WTC11 (cell line): ENCODE measurements around the gene GNAL. TPM values are rescaled to one million over a fixed set of nuclear protein-coding genes. Genes with fewer than 3 reads are reported as not detected.

ENCODE experiments used
- ATAC-seq: fragments of 200-7000 bp; cut with Tn5 transposase; 2 replicates; pipeline ENCODE4 v1.10.0; 2021; ENCODE audit warnings: mild to moderate bottlenecking, moderate library complexity
- CTCF ChIA-PET: fragments of 300-600 bp; sonication (Branson Sonifier 250); formaldehyde crosslinking; loops from one replicate; lab custom pipeline; 2021; ENCODE audit warnings: antibody characterized with exemption; lab: Charles Lee
- POLR2A ChIA-PET: fragments of 350-600 bp; sonication (Branson Sonifier 250); formaldehyde crosslinking; loops from one replicate; lab custom pipeline; 2021; ENCODE audit warnings: antibody characterized with exemption; lab: Charles Lee
- DNase-seq: peaks from one replicate; pipeline ENCODE4 v3.0.0; 2021; ENCODE audit warnings: low spot score
- H3K27ac Mint-ChIP-seq: 2 replicates; pipeline ENCODE4 v1.8.0; 2021; ENCODE audit warnings: mixed read lengths
- H3K27me3 Mint-ChIP-seq: 2 replicates; pipeline ENCODE4 v1.8.0; 2021; ENCODE audit warnings: low read depth, mild to moderate bottlenecking, moderate library complexity, mixed read lengths
- H3K36me3 Mint-ChIP-seq: 2 replicates; pipeline ENCODE4 v1.8.0; 2021; ENCODE audit warnings: mixed read lengths
- H3K4me1 Mint-ChIP-seq: 2 replicates; pipeline ENCODE4 v1.8.0; 2022; ENCODE audit warnings: mixed read lengths
- H3K4me3 Mint-ChIP-seq: 2 replicates; pipeline ENCODE4 v1.8.0; 2021; ENCODE audit warnings: mild to moderate bottlenecking, moderate library complexity, mixed read lengths
- H3K9me3 Mint-ChIP-seq: 2 replicates; pipeline ENCODE4 v1.8.0; 2021; ENCODE audit warnings: mixed read lengths
- CREM ChIP-seq: sonication (generic); formaldehyde crosslinking; IDR thresholded peaks from 2 replicates; pipeline ENCODE4 v1.8.1; 2022; ENCODE audit warnings: mild to moderate bottlenecking, missing genetic modification reagents, moderate library complexity
- FOXJ3 ChIP-seq: sonication (generic); formaldehyde crosslinking; IDR thresholded peaks from 2 replicates; pipeline ENCODE4 v1.9.0; 2021; ENCODE audit warnings: missing genetic modification reagents, mild to moderate bottlenecking, borderline replicate concordance
- JAZF1 ChIP-seq: fragments of 250-450 bp; sonication (Bioruptor Pico); IDR thresholded peaks from 2 replicates; pipeline ENCODE4 v1.9.0; 2021; ENCODE audit warnings: moderate library complexity, mild to moderate bottlenecking, inconsistent platforms
- SMAD3 ChIP-seq: sonication (generic); formaldehyde crosslinking; IDR thresholded peaks from 2 replicates; pipeline ENCODE4 v1.8.0; 2022; ENCODE audit warnings: missing genetic modification reagents, mild to moderate bottlenecking, borderline replicate concordance
- TEAD4 ChIP-seq: sonication (generic); formaldehyde crosslinking; IDR thresholded peaks from 2 replicates; pipeline ENCODE4 v1.8.0; 2022; ENCODE audit warnings: mild to moderate bottlenecking, missing genetic modification reagents
- ZBTB21 ChIP-seq: sonication (generic); formaldehyde crosslinking; IDR thresholded peaks from 2 replicates; pipeline ENCODE4 v1.8.1; 2023; ENCODE audit warnings: mild to moderate bottlenecking, missing genetic modification reagents, borderline replicate concordance
- ZNF121 ChIP-seq: sonication (generic); formaldehyde crosslinking; IDR thresholded peaks from 2 replicates; pipeline ENCODE4 v1.8.0; 2023; ENCODE audit warnings: missing genetic modification reagents
- ZNF263 ChIP-seq: sonication (generic); formaldehyde crosslinking; IDR thresholded peaks from 2 replicates; pipeline ENCODE4 v1.8.1; 2022; ENCODE audit warnings: low read depth, mild to moderate bottlenecking, moderate library complexity, missing genetic modification reagents
- ZNF671 ChIP-seq: fragments of 250-450 bp; sonication (Bioruptor Pico); IDR thresholded peaks from 2 replicates; pipeline ENCODE4 v1.8.0; 2021; ENCODE audit warnings: mild to moderate bottlenecking
- total RNA-seq: library from RNA; stranded (reverse); gene quantifications from 3 replicates; pipeline ENCODE4 v1.2.3, GENCODE V29; 2021
- TF ChIP-seq, protein P1 (sequence below): sonication (generic); formaldehyde crosslinking; conservative IDR thresholded peaks from 2 replicates; pipeline ENCODE4 v1.8.1; 2022; ENCODE audit warnings: mild to moderate bottlenecking, missing genetic modification reagents
- TF ChIP-seq, protein P2 (sequence below): fragments of 200-600 bp; IDR thresholded peaks from 2 replicates; pipeline ENCODE4 v1.8.0; 2022; ENCODE audit warnings: antibody characterized with exemption
- TF ChIP-seq, protein P3 (sequence below): sonication (generic); formaldehyde crosslinking; IDR thresholded peaks from 2 replicates; pipeline ENCODE4 v1.8.1; 2023; ENCODE audit warnings: mild to moderate bottlenecking, missing genetic modification reagents, borderline replicate concordance
- TF ChIP-seq, protein P4 (sequence below): sonication (generic); formaldehyde crosslinking; IDR thresholded peaks from 2 replicates; pipeline ENCODE4 v1.8.0; 2022; ENCODE audit warnings: mild to moderate bottlenecking, missing genetic modification reagents
- TF ChIP-seq, protein P5 (sequence below): sonication (generic); formaldehyde crosslinking; IDR thresholded peaks from 2 replicates; pipeline ENCODE4 v1.8.1; 2022; ENCODE audit warnings: mild to moderate bottlenecking, missing genetic modification reagents, moderate library complexity, borderline replicate concordance
- TF ChIP-seq, protein P6 (sequence below): sonication (generic); formaldehyde crosslinking; IDR thresholded peaks from 2 replicates; pipeline ENCODE4 v1.8.1; 2022; ENCODE audit warnings: low read depth, mild to moderate bottlenecking, moderate library complexity, missing genetic modification reagents, borderline replicate concordance
- TF ChIP-seq, protein P7 (sequence below): sonication (generic); formaldehyde crosslinking; IDR thresholded peaks from 2 replicates; pipeline ENCODE4 v1.8.0; 2022; ENCODE audit warnings: missing genetic modification reagents

GNAL gene
- total RNA-seq, 1 experiment from 2014 or later: 22.3 TPM

DNA sequence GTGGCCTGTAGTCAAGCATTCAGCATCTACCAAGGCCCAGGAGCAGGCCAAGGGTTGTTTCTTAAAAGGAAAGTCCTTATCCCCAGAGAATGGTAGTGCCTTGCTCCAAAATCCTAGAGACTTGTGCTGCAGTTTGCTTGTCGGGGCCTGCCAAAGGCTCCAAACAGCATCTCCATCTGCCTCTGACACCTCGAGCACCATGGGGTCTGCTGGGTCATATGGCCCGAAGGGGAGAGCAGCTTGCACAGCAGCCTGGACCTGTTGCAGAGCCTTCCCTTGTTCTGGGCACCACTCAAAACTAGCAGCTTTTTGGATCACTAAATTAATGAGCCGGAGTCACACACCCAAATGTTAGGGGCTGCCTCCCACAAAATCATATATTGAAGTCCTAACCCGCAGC is 35.7 kb downstream of the GNAL start:
- POLR2A ChIA-PET: no interaction called here
- TF ChIP-seq, protein P1, sequence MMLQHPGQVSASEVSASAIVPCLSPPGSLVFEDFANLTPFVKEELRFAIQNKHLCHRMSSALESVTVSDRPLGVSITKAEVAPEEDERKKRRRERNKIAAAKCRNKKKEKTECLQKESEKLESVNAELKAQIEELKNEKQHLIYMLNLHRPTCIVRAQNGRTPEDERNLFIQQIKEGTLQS (CRISPR knock-in tag): no peak
- TF ChIP-seq CREM (CRISPR knock-in tag) (no peak), JAZF1 (CRISPR knock-in tag) (no peak), ZBTB21 (no peak), TEAD4 (CRISPR knock-in tag) (no peak)
- TF ChIP-seq, protein P2, sequence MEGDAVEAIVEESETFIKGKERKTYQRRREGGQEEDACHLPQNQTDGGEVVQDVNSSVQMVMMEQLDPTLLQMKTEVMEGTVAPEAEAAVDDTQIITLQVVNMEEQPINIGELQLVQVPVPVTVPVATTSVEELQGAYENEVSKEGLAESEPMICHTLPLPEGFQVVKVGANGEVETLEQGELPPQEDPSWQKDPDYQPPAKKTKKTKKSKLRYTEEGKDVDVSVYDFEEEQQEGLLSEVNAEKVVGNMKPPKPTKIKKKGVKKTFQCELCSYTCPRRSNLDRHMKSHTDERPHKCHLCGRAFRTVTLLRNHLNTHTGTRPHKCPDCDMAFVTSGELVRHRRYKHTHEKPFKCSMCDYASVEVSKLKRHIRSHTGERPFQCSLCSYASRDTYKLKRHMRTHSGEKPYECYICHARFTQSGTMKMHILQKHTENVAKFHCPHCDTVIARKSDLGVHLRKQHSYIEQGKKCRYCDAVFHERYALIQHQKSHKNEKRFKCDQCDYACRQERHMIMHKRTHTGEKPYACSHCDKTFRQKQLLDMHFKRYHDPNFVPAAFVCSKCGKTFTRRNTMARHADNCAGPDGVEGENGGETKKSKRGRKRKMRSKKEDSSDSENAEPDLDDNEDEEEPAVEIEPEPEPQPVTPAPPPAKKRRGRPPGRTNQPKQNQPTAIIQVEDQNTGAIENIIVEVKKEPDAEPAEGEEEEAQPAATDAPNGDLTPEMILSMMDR: no peak
- DNase-seq: no peak
- peaks cover 21% of the 10 kb centered on the region for H3K4me1 Mint-ChIP-seq
- H3K27me3 Mint-ChIP-seq: no peaks in the 10 kb centered on the region
- CTCF ChIA-PET: interaction anchor here (2.2 to 3.0 kb wide), 2 partner anchors 8 to 70 kb away, joined by 11 to 12 read pairs; no protein-coding TSS in a partner anchor
- H3K36me3 Mint-ChIP-seq: no peaks in the 10 kb centered on the region
- no peak overlapping the region for H3K27ac Mint-ChIP-seq
- peaks cover 12% of the 10 kb centered on the region for H3K9me3 Mint-ChIP-seq
- H3K4me3 Mint-ChIP-seq: no peak overlapping the region
- ATAC-seq: no peak

DNA sequence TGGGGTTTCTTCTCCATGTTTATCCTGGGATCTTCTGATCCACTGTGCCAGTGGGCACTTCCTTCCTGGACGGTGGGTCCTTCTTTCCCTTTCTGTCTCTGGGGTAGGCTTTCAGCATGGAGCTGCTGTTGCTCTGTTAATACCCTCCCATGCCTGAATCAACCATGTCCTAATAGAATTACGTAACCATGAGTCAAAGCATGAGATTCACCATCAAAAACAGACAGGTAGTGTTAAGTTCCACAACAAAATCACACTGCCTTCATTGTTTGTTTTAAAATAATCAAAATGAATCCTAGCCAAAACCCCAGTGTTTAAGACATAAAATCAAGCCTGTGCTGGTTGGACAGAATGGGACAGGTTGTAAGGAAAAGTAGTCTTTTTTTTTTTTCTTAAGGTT is 37.5 kb downstream of the GNAL start:
- no peaks in the 10 kb centered on the region for H3K36me3 Mint-ChIP-seq
- no peak overlapping the region for H3K27ac Mint-ChIP-seq
- H3K9me3 Mint-ChIP-seq: peaks cover 12% of the 10 kb centered on the region
- no peak for ATAC-seq
- peaks cover 18% of the 10 kb centered on the region for H3K4me1 Mint-ChIP-seq
- POLR2A ChIA-PET: no interaction called here
- CTCF ChIA-PET: interaction anchor here (0.9 to 3.0 kb wide), 3 partner anchors 10 to 269 kb away, joined by 3 to 12 read pairs (median 5); no protein-coding TSS in a partner anchor
- DNase-seq: no peak
- H3K27me3 Mint-ChIP-seq: no peaks in the 10 kb centered on the region
- TF ChIP-seq ZBTB21 (no peak), FOXJ3 (CRISPR knock-in tag) (no peak), SMAD3 (CRISPR knock-in tag) (no peak), ZNF121 (no peak), ZNF263 (no peak), ZNF671 (CRISPR knock-in tag) (no peak), CREM (CRISPR knock-in tag) (no peak)
- TF ChIP-seq, protein P3, sequence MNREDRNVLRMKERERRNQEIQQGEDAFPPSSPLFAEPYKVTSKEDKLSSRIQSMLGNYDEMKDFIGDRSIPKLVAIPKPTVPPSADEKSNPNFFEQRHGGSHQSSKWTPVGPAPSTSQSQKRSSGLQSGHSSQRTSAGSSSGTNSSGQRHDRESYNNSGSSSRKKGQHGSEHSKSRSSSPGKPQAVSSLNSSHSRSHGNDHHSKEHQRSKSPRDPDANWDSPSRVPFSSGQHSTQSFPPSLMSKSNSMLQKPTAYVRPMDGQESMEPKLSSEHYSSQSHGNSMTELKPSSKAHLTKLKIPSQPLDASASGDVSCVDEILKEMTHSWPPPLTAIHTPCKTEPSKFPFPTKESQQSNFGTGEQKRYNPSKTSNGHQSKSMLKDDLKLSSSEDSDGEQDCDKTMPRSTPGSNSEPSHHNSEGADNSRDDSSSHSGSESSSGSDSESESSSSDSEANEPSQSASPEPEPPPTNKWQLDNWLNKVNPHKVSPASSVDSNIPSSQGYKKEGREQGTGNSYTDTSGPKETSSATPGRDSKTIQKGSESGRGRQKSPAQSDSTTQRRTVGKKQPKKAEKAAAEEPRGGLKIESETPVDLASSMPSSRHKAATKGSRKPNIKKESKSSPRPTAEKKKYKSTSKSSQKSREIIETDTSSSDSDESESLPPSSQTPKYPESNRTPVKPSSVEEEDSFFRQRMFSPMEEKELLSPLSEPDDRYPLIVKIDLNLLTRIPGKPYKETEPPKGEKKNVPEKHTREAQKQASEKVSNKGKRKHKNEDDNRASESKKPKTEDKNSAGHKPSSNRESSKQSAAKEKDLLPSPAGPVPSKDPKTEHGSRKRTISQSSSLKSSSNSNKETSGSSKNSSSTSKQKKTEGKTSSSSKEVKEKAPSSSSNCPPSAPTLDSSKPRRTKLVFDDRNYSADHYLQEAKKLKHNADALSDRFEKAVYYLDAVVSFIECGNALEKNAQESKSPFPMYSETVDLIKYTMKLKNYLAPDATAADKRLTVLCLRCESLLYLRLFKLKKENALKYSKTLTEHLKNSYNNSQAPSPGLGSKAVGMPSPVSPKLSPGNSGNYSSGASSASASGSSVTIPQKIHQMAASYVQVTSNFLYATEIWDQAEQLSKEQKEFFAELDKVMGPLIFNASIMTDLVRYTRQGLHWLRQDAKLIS: no peak
- TF ChIP-seq, protein P4, sequence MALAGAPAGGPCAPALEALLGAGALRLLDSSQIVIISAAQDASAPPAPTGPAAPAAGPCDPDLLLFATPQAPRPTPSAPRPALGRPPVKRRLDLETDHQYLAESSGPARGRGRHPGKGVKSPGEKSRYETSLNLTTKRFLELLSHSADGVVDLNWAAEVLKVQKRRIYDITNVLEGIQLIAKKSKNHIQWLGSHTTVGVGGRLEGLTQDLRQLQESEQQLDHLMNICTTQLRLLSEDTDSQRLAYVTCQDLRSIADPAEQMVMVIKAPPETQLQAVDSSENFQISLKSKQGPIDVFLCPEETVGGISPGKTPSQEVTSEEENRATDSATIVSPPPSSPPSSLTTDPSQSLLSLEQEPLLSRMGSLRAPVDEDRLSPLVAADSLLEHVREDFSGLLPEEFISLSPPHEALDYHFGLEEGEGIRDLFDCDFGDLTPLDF (CRISPR knock-in tag): no peak
- TF ChIP-seq, protein P5, sequence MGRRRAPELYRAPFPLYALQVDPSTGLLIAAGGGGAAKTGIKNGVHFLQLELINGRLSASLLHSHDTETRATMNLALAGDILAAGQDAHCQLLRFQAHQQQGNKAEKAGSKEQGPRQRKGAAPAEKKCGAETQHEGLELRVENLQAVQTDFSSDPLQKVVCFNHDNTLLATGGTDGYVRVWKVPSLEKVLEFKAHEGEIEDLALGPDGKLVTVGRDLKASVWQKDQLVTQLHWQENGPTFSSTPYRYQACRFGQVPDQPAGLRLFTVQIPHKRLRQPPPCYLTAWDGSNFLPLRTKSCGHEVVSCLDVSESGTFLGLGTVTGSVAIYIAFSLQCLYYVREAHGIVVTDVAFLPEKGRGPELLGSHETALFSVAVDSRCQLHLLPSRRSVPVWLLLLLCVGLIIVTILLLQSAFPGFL (CRISPR knock-in tag): no peak
- TF ChIP-seq, protein P6, sequence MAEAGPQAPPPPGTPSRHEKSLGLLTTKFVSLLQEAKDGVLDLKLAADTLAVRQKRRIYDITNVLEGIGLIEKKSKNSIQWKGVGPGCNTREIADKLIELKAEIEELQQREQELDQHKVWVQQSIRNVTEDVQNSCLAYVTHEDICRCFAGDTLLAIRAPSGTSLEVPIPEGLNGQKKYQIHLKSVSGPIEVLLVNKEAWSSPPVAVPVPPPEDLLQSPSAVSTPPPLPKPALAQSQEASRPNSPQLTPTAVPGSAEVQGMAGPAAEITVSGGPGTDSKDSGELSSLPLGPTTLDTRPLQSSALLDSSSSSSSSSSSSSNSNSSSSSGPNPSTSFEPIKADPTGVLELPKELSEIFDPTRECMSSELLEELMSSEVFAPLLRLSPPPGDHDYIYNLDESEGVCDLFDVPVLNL (CRISPR knock-in tag): no peak
- TF ChIP-seq, protein P7, sequence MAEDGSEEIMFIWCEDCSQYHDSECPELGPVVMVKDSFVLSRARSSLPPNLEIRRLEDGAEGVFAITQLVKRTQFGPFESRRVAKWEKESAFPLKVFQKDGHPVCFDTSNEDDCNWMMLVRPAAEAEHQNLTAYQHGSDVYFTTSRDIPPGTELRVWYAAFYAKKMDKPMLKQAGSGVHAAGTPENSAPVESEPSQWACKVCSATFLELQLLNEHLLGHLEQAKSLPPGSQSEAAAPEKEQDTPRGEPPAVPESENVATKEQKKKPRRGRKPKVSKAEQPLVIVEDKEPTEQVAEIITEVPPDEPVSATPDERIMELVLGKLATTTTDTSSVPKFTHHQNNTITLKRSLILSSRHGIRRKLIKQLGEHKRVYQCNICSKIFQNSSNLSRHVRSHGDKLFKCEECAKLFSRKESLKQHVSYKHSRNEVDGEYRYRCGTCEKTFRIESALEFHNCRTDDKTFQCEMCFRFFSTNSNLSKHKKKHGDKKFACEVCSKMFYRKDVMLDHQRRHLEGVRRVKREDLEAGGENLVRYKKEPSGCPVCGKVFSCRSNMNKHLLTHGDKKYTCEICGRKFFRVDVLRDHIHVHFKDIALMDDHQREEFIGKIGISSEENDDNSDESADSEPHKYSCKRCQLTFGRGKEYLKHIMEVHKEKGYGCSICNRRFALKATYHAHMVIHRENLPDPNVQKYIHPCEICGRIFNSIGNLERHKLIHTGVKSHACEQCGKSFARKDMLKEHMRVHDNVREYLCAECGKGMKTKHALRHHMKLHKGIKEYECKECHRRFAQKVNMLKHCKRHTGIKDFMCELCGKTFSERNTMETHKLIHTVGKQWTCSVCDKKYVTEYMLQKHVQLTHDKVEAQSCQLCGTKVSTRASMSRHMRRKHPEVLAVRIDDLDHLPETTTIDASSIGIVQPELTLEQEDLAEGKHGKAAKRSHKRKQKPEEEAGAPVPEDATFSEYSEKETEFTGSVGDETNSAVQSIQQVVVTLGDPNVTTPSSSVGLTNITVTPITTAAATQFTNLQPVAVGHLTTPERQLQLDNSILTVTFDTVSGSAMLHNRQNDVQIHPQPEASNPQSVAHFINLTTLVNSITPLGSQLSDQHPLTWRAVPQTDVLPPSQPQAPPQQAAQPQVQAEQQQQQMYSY: no peak
- no peak overlapping the region for H3K4me3 Mint-ChIP-seq
